SH-SY5Y (cell line): ENCODE results near the gene MTLN.

Experiments used
- GATA2 ChIP-seq: IDR thresholded peaks from 2 replicates; pipeline ENCODE4 v1.6.1; 2011; ENCODE audit warnings: mild to moderate bottlenecking, low read depth, low read length
- GATA3 ChIP-seq: IDR thresholded peaks from 2 replicates; pipeline ENCODE4 v1.6.1; 2011; ENCODE audit warnings: low read depth, mild to moderate bottlenecking, low read length, moderate library complexity

DNA sequence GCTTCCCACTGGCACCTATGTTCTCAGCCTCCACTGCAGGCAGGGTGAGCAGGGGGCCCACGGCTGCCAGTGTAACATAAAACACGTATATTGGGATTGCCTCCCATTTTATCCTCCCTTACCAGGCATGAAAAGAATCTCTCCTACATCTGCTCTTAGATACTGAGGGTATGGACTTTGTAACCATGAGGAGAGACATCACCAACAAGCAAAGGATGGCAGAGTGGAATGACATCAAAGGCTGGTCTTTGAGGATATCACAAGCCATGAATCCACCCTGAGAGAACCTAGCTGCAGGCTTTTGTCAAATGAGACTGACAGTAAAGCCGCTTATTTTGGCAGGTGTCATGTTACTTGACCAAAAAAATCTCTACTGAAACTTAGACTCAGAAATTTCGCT, 14.9 kb downstream of the MTLN start:
- TF ChIP-seq GATA3 (no peak), GATA2 (no peak)
